Large intestine (tissue), 3 donors: ENCODE results near the gene EZH2. TPM values are rescaled to one million over a fixed set of nuclear protein-coding genes. Genes with fewer than 3 reads are reported as not detected.

Experiments
- DNase-seq, 2 donors: peaks; one replicate each; pipeline versions ENCODE4 v3.0.0 to v3.0.0-alpha.2; 2013
- H3K27ac ChIP-seq: one replicate; pipeline ENCODE4 v1.5.1; 2013; ENCODE audit warnings: low read length
- H3K27me3 ChIP-seq: 2 replicates; pipeline ENCODE4 v1.6.1; 2013; ENCODE audit warnings: low read length; ENCODE audit not compliant: control insufficient read depth, insufficient read depth
- H3K36me3 ChIP-seq: 2 replicates; pipeline ENCODE4 v1.6.1; 2013; ENCODE audit warnings: low read length; ENCODE audit not compliant: control insufficient read depth, insufficient read depth
- H3K4me1 ChIP-seq: one replicate; pipeline ENCODE4 v1.6.1; 2013; ENCODE audit warnings: low read length; ENCODE audit not compliant: control insufficient read depth, insufficient read depth
- H3K4me3 ChIP-seq: one replicate; pipeline ENCODE4 v1.5.1; 2013; ENCODE audit warnings: low read length
- H3K9me3 ChIP-seq: one replicate; pipeline ENCODE4 v1.6.1; 2013; ENCODE audit warnings: mild to moderate bottlenecking, low read depth, low read length, moderate library complexity; ENCODE audit not compliant: control insufficient read depth
- WGBS: methylation state at CpG from one replicate; pipeline ENCODE4 v1.1.5; 2013; ENCODE audit warnings: low lambda C conversion rate; ENCODE audit not compliant: insufficient coverage; 5-methylcytosine and 5-hydroxymethylcytosine counted together
- polyA plus RNA-seq: library from polyadenylated mRNA; unstranded; fragments of 120-200 nt; gene quantifications from one replicate; pipeline ENCODE4 v1.2.1, GENCODE V29; 2013

The EZH2 gene
- polyA plus RNA-seq, 1 donor: 20.1 TPM

- H3K27me3 ChIP-seq: no peaks in the 10 kb centered on the region
- no peak overlapping the region for H3K27ac ChIP-seq
- 80% methylated on average over 1 of the region's 10 CpGs for WGBS
- H3K4me3 ChIP-seq: no peak overlapping the region
- H3K36me3 ChIP-seq: peaks cover 48% of the 10 kb centered on the region
- H3K4me1 ChIP-seq: no peaks in the 10 kb centered on the region
- no peaks in the 10 kb centered on the region for H3K9me3 ChIP-seq
- no peak for DNase-seq
Observed at GRCh38 chr7:148814922-148815559, 69.0 kb downstream of the EZH2 start.

- Histone ChIP-seq H3K9me3 (no peaks in the 10 kb centered on the region), H3K4me1 (no peaks in the 10 kb centered on the region), H3K4me3 (no peak overlapping the region), H3K27me3 (no peaks in the 10 kb centered on the region), H3K36me3 (peaks cover 51% of the 10 kb centered on the region), H3K27ac (no peak overlapping the region)
- no CpG with 5 or more reads among the region's 9 CpGs for WGBS
- no peak for DNase-seq
Observed at GRCh38 chr7:148813890-148814289, 70.2 kb downstream of the EZH2 start.

- 72% methylated on average over 3 of the region's 4 CpGs for WGBS
- H3K27me3 ChIP-seq: no peaks in the 10 kb centered on the region
- no peak overlapping the region for H3K4me3 ChIP-seq
- no peaks in the 10 kb centered on the region for H3K9me3 ChIP-seq
- H3K27ac ChIP-seq: no peak overlapping the region
- H3K4me1 ChIP-seq: no peaks in the 10 kb centered on the region
- no peak for DNase-seq
- H3K36me3 ChIP-seq: peaks cover 60% of the 10 kb centered on the region
Observed at GRCh38 chr7:148811892-148812291, 72.2 kb downstream of the EZH2 start.

GRCh38 chr7:148809856-148810255 lies 74.2 kb downstream of the EZH2 start:
- no CpG with 5 or more reads among the region's 4 CpGs for WGBS
- no peak overlapping the region for H3K4me3 ChIP-seq
- H3K27ac ChIP-seq: no peak overlapping the region
- H3K36me3 ChIP-seq: peaks cover 60% of the 10 kb centered on the region
- H3K27me3 ChIP-seq: no peaks in the 10 kb centered on the region
- H3K4me1 ChIP-seq: no peaks in the 10 kb centered on the region
- DNase-seq: no peak
- no peaks in the 10 kb centered on the region for H3K9me3 ChIP-seq

GRCh38 chr7:148807436-148807835 lies 76.7 kb downstream of the EZH2 start:
- WGBS: no CpG with 5 or more reads among the region's 4 CpGs
- Histone ChIP-seq H3K36me3 (peaks cover 64% of the 10 kb centered on the region), H3K27ac (no peak overlapping the region)

GRCh38 chr7:148806187-148806586 lies 77.9 kb downstream of the EZH2 start:
- H3K4me1 ChIP-seq: no peaks in the 10 kb centered on the region
- 100% methylated on average over 1 of the region's 7 CpGs for WGBS
- H3K36me3 ChIP-seq: peaks cover 69% of the 10 kb centered on the region
- H3K27ac ChIP-seq: no peak overlapping the region
- no peak for DNase-seq
- H3K4me3 ChIP-seq: no peak overlapping the region
- H3K27me3 ChIP-seq: no peaks in the 10 kb centered on the region
- no peaks in the 10 kb centered on the region for H3K9me3 ChIP-seq

More at GRCh38 chr7:148807436-148807835, 76.7 kb downstream of the EZH2 start:
- no peak for DNase-seq
- Histone ChIP-seq H3K4me3 (no peak overlapping the region), H3K4me1 (no peaks in the 10 kb centered on the region), H3K27me3 (no peaks in the 10 kb centered on the region), H3K9me3 (no peaks in the 10 kb centered on the region)

- H3K9me3 ChIP-seq: no peaks in the 10 kb centered on the region
- H3K27ac ChIP-seq: no peak overlapping the region
- no peak overlapping the region for H3K4me3 ChIP-seq
- H3K36me3 ChIP-seq: peaks cover 72% of the 10 kb centered on the region
- DNase-seq: no peak
- WGBS: 100% methylated on average over 1 of the region's 10 CpGs
- H3K4me1 ChIP-seq: no peaks in the 10 kb centered on the region
- H3K27me3 ChIP-seq: no peaks in the 10 kb centered on the region
Observed at GRCh38 chr7:148804343-148805235, 79.5 kb downstream of the EZH2 start.

GRCh38 chr7:148803094-148803493 lies 81.0 kb downstream of the EZH2 start:
- Histone ChIP-seq H3K9me3 (no peaks in the 10 kb centered on the region), H3K36me3 (peaks cover 74% of the 10 kb centered on the region), H3K4me3 (no peak overlapping the region), H3K27me3 (no peaks in the 10 kb centered on the region), H3K4me1 (no peaks in the 10 kb centered on the region), H3K27ac (no peak overlapping the region)
- DNase-seq: no peak
- WGBS: no CpG with 5 or more reads among the region's 5 CpGs

- Histone ChIP-seq H3K4me3 (no peak overlapping the region), H3K9me3 (no peaks in the 10 kb centered on the region), H3K27ac (no peak overlapping the region), H3K27me3 (no peaks in the 10 kb centered on the region), H3K36me3 (peaks cover 77% of the 10 kb centered on the region), H3K4me1 (no peaks in the 10 kb centered on the region)
- DNase-seq: no peak
- 100% methylated on average over 1 of the region's 10 CpGs for WGBS
Observed at GRCh38 chr7:148802101-148802493, 82.0 kb downstream of the EZH2 start.

- WGBS: 100% methylated on average over 1 of the region's 13 CpGs
- Histone ChIP-seq H3K27ac (no peak overlapping the region), H3K9me3 (no peaks in the 10 kb centered on the region), H3K4me3 (no peak overlapping the region), H3K36me3 (peaks cover 77% of the 10 kb centered on the region), H3K4me1 (no peaks in the 10 kb centered on the region), H3K27me3 (no peaks in the 10 kb centered on the region)
- DNase-seq: no peak
Observed at GRCh38 chr7:148800677-148801076, 83.4 kb downstream of the EZH2 start.
